ENCODE measurements around the gene LGALS16.
"Not testable (repeated sequence)": the region's sequence is repeated elsewhere in the genome, so short reads cannot be mapped to it uniquely, and the experiment has no call there.

LGALS16 gene, protein sequence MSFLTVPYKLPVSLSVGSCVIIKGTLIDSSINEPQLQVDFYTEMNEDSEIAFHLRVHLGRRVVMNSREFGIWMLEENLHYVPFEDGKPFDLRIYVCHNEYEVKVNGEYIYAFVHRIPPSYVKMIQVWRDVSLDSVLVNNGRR

DNA sequence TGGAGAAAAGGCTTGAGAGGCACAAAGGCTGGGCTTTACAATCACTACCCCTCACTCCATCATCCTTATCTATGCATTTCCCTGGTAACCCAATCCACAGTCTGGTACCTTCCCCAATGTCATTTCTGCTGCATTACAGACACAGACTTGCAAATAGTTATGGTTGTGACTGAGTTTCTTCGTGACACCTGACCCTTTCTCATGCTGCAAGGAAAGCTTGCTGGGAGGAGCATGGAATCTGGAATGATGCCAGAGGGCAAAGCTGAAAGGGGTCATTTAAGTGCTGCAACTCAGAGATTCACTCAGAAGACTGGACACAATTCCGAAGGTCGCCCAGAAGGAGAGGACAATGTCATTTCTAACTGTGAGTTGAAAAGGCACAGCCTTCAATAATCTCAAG is at the start of gene LGALS16:
LGALS16 (plus strand) TSS at position 301 of the 400 bp plus-strand sequence; CDS start at position 350, 49 bp downstream.
- DNase-seq = no peak

DNA sequence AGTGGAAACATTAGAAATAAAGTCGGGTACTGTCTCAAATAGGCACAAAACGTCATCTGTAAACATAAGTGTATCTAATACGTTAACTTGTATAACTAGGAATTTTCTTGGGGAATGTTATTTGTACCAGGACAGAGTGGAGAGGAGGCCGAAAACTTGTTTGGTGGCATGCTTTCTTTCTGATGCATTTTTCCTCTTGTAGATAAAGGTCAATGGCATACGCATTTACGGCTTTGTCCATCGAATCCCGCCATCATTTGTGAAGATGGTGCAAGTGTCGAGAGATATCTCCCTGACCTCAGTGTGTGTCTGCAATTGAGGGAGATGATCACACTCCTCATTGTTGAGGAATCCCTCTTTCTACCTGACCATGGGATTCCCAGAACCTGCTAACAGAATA is 48.7 kb upstream of the LGALS16 start:
- DNase-seq = no peak

DNA sequence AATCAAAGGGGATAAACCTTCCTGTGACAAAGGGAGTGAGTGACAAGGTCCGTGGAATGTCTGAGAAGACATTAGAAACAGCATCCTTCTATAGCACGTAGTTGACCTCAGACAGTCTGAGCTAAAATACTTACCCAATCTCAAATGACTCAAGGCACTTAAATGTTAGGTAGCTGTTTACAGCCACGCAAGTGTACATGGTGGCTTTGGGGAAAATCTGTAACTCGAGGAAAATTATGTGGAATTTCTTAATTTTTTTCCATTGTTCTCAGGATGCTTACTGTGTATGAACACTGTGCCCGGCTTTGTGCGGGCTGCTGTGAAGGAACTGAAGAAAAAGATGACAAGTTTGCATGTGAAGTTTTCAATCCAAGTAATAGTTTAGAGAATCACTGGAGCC is 48.2 kb upstream of the LGALS16 start:
- no peak for DNase-seq

DNA sequence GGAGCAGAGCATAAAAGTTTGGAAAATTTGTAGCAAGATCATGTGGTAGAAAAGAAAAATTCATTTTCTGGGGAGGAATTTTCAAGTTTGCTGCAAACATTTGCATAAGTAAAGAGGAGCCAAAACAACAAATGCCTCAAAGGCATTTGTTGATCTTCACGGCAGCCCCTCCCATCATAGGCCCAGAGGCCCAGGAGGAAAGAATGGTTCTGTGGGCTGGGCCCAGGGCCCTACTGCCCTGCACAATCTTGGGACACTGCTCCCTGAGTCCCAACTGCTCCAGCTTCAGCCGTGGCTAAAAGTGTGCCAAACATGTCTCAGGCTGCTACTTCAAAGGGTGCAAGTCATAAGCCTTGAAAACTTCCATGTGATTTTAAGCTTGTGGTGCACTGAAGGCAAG is 42.1 kb upstream of the LGALS16 start:
- no peak for DNase-seq

DNA sequence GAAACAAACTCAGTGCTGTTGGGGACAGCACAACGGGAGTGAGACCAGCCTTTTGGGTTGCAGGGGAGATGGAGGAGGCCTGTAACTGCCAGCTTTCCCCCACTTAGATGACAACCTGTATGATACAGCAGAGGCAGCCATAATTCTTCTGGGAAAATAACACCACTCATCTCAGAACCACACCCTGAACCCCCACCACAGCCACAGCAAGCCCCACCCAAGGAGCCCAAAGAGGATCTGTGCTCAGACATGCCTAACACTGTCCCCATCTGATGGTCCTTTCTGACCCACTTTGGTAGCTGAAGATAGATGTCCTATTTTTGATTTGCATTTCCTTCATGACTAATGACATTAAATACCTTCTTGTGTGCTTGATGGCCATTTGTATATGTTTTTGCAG is 38.0 kb upstream of the LGALS16 start:
- no peak for DNase-seq

DNA sequence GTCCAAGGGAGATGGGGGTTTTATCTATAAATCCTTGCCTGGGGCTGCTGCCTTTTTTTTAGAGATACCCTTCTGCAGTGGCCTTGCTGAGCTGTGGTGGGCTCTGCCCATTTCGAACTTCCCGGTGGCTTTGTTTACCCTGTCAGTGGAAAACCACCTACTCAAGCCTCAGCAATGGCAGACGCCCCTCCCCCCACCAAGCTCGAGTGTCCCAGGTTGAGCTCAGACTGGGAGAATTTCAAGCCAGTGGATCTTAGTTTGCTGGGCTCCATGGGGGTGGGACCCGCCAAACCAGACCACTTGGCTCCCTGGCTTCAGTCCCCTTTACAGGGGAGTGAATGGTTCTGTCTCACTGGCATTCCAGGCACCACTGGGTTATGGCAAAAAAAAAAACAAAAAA is 31.8 kb upstream of the LGALS16 start:
- no peak for DNase-seq

DNA sequence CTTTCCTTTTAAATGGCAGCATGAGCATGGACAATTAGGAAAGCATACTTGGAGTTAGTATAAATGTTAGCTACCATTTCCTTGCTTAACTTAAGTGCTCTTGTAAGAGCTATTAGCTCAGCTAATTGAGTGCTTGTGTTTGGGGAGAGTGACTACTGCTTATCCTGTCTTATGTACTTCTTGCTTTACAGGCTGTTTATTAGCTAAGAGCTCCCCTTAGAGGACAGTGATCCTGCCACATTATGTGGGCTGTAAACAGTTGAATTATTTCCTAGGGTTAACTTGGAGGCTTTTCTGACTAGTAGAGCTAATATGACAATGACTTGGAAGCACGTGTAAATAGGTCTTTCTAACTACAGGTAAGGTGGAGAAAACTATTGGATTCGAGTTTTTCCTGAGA is 28.1 kb upstream of the LGALS16 start:
- not testable (repeated sequence) for DNase-seq

DNA sequence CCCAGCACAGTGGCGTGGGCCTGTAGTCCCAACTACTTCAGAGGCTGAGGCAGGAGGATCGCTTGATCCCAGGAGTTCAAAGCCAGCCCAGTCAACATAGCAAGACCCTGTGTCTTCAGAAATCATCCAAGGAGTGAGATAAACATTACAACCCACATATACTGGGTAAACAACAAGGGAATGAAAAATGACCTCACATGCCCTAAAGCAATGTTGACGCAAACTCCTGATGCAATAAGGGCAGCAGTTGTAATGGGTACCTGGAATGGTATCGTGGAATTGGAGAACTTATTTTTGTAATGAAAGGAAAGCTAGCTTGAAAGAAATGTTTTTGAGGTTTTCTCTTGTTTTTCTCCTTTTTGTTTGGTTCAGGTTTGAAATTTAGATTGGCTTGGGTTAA is 24.5 kb upstream of the LGALS16 start:
- no peak for DNase-seq

DNA sequence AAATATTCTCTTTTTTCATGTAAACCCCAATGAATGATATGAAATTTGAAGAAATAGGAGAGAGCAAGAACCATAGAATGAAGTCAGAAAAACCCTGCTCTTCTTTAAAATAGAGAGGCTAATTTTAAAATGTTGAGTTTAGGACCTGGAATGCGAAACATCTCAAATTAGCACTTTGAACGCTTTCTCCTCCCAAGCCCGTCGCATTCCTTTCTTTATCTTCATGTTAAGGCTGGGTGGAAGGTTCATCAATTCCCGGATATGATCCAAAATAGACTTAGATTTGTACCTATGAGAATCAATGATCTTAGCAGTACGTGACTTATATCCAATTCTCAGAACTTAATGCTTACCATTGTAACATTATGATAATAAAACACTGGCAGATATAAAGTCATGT is 24.1 kb upstream of the LGALS16 start:
- DNase-seq = no peak

DNA sequence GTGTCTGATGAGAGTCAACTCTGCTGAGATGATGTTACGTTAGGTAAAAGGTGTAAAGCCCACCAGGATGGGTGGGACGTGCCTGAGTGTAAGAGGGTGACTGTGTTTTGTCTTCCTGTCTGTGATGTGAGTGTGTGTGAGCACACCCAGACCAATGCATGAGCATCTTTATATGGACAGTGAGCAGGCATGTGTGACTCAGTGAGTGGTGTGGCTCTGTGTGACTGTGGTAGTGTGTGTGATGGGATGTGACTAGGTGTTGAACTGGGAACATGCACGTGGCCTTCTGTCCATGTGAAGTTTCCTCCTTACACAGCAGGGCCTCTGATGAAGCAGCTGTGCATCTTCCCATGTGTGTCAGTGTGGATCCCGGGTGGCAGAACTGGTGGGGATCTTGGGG is 17.8 kb upstream of the LGALS16 start:
- DNase-seq = no peak

DNA sequence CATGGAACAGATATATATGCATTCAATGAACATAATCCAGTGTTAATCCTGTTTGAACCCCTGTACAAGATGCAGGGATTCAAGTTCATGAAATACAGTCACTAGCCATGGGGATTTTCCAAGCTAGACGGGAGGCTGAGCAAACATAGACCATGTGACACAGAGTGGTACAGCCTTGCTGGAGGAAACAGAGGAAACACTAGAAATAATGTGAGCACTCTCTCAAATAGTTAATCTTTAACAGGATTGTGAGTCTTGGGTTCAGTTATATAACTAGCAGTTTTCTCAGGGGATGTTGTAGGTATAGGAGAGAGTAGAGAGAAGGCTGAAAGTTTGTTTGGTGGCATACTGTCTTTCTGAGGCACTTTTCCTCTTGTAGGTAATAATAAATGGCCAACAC is 13.9 kb upstream of the LGALS16 start:
- DNase-seq = no peak

DNA sequence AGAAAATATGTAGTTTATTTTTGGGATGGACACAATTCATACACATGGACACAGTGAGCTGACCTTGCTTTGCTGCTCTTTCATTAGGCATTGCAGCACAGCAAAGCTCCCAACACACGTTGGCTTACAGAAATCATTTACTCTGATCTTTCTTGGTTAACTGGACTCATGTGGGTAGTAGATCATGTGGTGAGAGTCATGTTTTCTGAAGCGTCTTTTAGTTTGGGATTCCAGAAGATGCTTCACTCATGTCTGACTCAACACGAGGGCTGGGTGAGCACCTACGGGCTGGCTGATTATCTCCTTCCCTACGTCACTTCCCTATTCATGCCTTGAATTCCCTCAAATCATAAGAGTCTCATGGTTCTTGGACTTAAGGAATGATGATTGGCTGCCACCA is 12.1 kb upstream of the LGALS16 start:
- no peak for DNase-seq

DNA sequence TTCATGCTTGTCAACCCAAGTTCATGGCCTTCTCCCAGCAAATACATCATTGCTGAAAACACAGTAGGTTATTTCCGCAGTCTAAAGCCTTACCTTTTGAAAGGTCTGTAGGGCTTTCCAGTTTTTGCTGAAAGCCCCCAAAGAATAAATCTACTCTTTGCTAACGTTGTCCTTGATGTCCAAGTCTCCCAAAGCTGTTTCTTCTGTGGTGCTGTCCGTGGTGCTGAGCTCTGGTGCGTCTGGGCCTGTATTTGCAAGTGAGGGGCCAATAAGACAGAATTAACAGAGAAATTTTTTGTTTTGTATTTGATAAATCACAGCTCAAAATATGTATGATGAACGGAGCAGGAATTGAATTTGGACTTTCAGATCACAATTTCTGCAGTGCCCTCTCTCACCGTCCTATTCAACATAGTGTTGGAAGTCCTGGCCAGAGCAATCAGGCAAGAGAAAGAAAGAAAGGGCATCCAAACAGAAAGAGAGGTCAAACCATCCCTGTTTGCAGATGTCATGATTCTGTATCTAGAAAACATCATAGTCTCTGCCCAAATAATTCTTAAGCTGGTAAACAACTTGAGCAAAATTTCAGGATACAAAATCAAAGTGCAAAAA is 9.8 kb upstream of the LGALS16 start:
- DNase-seq = no peak

DNA sequence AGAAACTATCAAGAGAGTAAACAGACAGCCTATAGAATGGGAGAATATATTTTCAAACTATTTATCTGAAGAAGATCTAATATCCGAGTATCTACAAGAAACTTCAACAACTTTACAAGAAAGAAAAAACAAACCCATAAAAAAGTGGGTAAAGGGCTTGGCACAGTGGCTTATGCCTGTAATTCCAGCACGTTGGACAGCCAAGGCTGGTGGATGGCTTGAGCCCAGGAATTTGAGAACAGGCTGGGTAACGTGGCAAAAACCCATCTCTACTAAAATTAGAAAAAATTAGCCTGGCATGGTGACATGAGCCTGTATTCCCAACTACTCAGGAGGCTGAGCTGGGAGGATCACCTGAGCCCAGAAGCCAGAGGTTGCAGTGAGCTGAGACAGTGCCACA is 7.8 kb upstream of the LGALS16 start:
- no peak for DNase-seq

DNA sequence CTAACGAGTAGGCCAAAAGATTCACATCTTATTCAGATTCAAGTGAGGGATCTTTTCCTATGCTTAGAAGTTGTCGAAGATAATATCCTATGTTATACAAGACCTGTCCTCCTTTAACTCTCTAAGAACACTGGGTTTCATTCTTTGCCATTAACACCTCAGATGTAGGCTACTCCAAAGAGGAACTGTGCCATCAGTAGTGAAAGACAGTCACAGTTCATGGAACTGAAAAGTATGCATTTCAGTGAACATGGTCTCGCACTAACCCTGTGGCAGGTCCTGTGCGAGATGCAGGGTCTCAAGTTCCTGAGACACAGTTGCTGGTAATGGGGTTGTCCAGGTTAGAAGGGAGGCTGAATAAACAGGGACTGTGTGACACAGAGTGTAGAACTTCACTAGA is 4.1 kb downstream of the LGALS16 start:
- no peak for DNase-seq

DNA sequence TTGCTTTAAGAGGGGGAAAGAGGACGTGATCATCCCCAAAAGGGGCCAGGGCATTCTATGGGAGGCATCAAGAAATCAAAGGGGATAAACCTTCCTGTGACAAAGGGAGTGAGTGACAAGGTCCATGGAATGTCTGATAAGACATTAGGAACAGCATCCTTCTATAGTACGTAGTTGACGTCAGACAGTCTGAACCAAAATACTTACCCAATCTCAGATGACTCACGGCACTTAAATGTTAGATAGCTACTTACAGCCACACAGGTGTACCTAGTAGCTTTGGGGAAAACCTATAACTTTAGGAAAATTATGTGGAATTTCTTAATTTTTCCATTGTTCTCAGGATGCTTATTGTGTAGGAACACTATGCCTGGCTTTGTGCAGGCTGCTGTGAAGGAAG is 4.9 kb downstream of the LGALS16 start:
- DNase-seq = no peak

DNA sequence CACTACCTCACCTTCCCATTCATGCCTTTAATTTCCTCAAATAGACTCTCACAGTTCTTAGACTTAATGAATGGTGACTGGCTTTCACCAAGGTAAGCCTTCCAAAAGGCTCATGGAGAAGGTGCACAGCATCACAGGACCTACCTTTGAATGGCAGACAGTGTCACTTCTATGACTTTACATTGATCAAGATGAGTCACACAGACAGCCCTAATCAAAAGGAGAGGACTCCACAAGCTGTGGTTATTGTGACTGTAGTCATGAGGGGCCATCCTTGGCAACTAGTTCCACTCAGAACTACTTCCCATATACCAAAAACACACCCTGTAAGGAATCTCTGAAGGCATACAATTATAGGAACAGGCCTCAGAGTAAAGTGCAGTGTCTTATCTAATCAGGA is 5.9 kb downstream of the LGALS16 start:
- no peak for DNase-seq

DNA sequence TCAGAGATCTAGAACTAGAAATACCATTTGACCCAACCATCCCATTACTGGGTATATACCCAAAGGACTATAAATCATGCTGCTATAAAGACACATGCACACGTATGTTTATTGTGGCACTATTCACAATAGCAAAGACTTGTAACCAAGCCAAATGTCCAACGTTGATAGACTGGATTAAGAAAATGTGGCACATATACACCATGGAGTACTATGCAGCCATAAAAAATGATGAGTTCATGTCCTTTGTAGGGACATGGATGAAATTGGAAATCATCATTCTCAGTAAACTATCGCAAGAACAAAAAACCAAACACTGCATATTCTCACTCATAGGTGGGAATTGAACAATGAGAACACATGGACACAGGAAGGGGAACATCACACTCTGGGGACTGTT is 14.1 kb downstream of the LGALS16 start:
- DNase-seq = not testable (repeated sequence)

DNA sequence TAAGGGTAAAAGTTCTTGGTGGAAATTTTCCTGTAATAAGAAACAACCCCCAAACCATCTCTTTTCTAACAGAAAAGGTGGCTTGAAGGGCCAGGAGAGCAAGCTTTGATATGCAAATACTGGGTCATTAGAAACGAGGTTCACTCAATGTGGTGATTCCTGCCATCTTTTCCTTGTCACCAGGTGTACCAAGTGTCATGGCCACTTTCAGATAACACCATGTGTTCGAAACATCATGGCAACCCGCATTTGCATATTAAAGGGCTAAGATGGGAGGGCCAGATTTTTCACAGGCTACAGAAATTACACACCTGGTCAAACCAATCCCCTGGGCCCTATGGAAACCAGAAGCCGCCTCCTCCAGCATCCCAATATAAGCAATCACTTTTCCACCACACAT is 15.3 kb downstream of the LGALS16 start:
- DNase-seq = no peak

DNA sequence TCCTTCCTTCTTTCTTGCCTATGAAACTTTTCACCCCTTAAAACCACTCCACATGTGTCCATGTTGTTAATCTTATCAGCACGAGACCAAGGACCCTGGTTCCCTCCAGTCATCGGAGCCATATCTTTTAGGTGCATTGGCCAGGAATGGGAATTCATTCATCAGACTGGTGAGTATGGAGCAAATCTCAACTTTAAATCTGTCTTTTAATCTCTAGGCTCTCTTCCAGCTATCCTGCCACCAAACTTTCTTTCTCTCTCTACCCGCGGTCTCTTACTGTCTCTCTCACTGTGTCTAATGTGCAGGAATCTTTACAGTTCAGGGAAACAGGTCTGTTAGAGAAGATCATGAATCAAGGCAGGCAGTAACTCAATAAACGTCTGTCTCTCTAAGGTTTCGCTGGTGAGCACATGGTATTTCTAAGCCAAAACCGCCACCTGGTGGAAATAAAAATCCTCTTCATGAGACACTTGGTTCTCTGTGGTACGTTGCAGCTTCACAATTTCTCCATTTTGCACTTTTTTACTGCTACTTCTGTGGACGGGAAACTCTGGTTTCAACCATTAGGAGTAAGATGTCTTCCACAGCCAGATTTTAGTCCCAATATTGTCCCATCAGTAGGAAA is 16.1 kb downstream of the LGALS16 start:
- DNase-seq = no peak

DNA sequence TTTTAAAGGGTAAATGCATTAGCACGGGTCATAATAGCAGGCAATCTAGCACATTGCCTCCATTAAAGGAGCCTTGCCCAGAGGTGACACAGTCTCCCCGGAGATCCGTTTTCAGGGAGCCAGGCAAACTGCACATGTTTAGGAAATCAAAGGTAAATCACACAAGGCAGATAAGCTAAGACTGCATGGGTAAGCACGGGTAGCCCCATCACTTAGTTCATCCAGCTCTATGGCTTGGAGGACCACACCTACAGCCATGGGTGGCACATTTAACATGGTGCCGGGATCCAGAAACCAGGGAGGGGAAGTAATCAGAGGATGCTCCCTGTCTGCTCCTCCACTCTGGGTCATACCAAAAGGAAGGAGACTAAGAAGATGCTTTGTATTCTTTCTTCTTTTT is 16.8 kb downstream of the LGALS16 start:
- no peak for DNase-seq

DNA sequence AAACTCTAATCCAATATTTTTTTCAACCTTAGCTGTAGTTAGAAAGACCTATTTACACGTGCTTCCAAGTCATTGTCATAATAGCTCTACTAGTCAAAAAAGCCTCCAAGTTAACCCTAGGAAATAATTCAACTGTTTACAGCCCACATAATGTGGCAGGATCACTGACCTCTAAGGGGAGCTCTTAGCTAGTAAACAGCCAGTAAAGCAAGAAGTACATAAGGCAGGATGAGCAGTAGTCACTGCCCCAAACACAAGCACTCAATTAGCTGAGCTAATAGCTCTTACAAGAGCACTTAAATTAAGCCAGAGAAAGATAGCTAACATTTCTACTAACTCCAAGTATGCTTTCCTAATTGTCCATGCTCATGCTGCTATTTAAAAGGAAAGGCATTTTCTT is 18.1 kb downstream of the LGALS16 start:
- DNase-seq = not testable (repeated sequence)

DNA sequence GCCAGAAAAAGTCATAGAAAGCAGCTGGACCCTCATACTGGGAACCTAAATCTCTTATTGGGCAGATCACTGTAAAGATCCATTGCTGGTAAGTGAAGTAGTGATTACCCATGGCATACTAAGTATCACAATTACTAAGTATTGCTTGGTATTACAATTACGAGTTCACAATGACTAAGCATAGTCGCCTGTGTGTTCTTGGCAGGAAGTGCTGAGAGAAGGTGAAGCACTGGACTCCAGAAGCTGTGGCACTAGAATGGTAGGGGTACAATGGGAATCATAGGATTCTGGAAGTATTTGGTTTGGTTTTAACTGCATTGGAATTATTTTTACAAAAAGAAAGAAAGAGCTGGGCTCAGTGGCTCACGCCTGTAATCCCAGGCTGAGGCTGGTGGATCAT is 20.3 kb downstream of the LGALS16 start:
- DNase-seq = no peak

DNA sequence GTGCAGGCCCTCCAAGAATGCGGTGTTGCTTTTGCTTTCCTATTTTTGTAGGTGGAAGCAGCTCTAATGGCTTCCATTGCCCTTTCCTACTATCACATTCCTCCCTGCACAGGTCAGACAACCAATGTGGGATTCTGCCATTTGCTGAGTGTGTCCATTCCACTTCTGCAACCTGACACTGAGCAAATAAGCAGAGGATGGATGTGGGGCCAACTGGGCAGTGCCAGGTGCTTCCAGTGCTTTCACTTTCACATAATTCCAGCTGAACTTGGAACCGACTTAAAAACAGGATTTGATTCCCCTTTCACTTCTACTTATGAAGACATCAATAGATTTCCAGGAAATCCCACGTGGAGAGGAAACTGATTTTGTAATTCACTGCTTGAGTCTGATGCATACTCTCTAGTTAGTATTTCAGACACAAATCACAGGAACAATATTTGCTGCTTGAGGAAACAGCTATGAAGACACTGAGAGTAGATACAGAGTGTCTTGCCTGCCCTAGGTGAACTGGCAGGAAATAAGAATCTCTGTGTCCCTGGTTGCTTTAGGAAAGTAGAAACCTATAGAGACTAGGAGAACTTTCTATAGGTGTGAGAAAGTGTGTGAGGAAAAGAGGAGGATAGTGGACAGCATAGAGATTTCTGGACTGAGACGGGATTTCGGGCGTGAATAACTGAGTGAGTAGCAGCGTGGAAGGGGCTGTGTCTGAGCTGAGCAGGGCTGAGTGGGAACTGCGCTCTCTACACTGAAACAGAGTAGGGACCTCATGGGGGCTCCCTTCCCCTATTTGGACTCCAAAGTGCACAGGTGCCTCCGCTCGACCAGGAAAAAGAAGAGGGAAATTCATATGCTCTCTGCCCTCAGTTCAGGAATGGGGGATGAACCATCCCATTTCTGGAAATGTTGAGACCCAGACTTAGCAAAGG is 22.5 kb downstream of the LGALS16 start:
- no peak for DNase-seq
